Measurements from ENCODE around the gene ATXN7. TPM values are rescaled to one million over a fixed set of nuclear protein-coding genes. Genes with fewer than 3 reads are reported as not detected.

Gene ATXN7
- total and polyA plus RNA-seq, 2 donors from 2014 or later, result 1.4 to 36.4 TPM

- H3K9ac ChIP-seq (ENCODE audit: low read length in 3 of 3), result no peak overlapping the region
- FAIRE-seq (peak; percentile 59), DNase-seq (no peak)
- no peaks in the 10 kb centered on the region for H3K27me3 ChIP-seq (ENCODE audit: control insufficient read depth, insufficient read depth, low read length)
- no peak overlapping the region for H3K4me3 ChIP-seq (ENCODE audit: low read length in 3 of 3)
- no peak for TF ChIP-seq CTCF (IDR thresholded peaks at IDR 0.05; ENCODE audit: borderline replicate concordance, extremely low read depth, insufficient read depth)
- no peak overlapping the region for H3K27ac ChIP-seq (ENCODE audit: low read depth in 2 of 2, low read length in 2 of 2)
- intact Hi-C loops (cut with DNase I), result no loop called here
- H3K36me3 ChIP-seq (ENCODE audit: control insufficient read depth in 2 of 3, insufficient read depth in 3 of 3, low read length in 3 of 3), result peaks cover 16 to 60% (median 31%) of the 10 kb centered on the region in 3 donors
- H3K4me1 ChIP-seq (ENCODE audit: control insufficient read depth in 2 of 3, insufficient read depth in 2 of 3, low read depth in 1 of 3, low read length in 3 of 3), result peaks cover 0 to 12% (median 6%) of the 10 kb centered on the region in 3 donors
- H3K9me3 ChIP-seq (ENCODE audit: control insufficient read depth in 2 of 3, insufficient read depth in 1 of 3, low read length in 3 of 3), result no peaks in the 10 kb centered on the region
These were observed 144.3 kb downstream of the ATXN7 start for GRCh38 chr3:64008017-64008416.

GRCh38 chr3:64008487-64009351 is 145.1 kb downstream of the ATXN7 start:
- FAIRE-seq (no peak), DNase-seq (no peak)
- Histone ChIP-seq H3K4me1 (ENCODE audit: control insufficient read depth in 2 of 3, insufficient read depth in 2 of 3, low read depth in 1 of 3, low read length in 3 of 3) (peaks cover 0 to 12% (median 6%) of the 10 kb centered on the region in 3 donors), H3K4me3 (ENCODE audit: low read length in 3 of 3) (no peak overlapping the region), H3K9ac (ENCODE audit: low read length in 3 of 3) (no peak overlapping the region), H3K27me3 (ENCODE audit: control insufficient read depth, insufficient read depth, low read length) (no peaks in the 10 kb centered on the region), H3K27ac (ENCODE audit: low read depth in 2 of 2, low read length in 2 of 2) (no peak overlapping the region), H3K36me3 (ENCODE audit: control insufficient read depth in 2 of 3, insufficient read depth in 3 of 3, low read length in 3 of 3) (peaks cover 22 to 64% (median 35%) of the 10 kb centered on the region in 3 donors), H3K9me3 (ENCODE audit: control insufficient read depth in 2 of 3, insufficient read depth in 1 of 3, low read length in 3 of 3) (no peaks in the 10 kb centered on the region)
- TF ChIP-seq CTCF (IDR thresholded peaks at IDR 0.05; ENCODE audit: borderline replicate concordance, extremely low read depth, insufficient read depth), result no peak
- intact Hi-C loops (cut with DNase I), result no loop called here

DNA sequence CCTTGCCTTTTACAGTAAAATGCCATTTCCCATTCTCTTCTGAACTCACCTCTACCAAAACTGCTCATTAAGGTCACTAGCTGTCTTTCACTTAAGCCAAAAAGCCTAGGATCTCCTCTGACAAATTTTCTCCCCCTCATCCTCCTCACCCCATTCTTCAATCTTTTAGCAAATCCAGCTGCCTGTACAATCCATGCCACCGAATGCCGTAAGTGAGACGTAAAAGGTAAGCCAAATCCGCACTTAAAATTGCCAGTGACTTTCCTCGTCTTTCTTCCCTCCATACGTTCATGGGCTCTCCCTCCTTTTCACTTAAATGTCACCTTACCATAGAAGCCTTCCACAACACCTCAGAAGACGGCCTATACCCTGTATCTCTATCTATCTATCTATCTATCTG is 145.9 kb downstream of the ATXN7 start:
- no peak overlapping the region for H3K4me3 ChIP-seq (ENCODE audit: low read length in 3 of 3)
- intact Hi-C loops (cut with DNase I), result no loop called here
- H3K36me3 ChIP-seq (ENCODE audit: control insufficient read depth in 2 of 3, insufficient read depth in 3 of 3, low read length in 3 of 3), result peaks cover 24 to 71% (median 33%) of the 10 kb centered on the region in 3 donors
- H3K27me3 ChIP-seq (ENCODE audit: control insufficient read depth, insufficient read depth, low read length), result no peaks in the 10 kb centered on the region
- FAIRE-seq, result no peak
- no peaks in the 10 kb centered on the region for H3K9me3 ChIP-seq (ENCODE audit: control insufficient read depth in 2 of 3, insufficient read depth in 1 of 3, low read length in 3 of 3)
- H3K9ac ChIP-seq (ENCODE audit: low read length in 3 of 3), result no peak overlapping the region
- peaks cover 0 to 12% (median 6%) of the 10 kb centered on the region in 3 donors for H3K4me1 ChIP-seq (ENCODE audit: control insufficient read depth in 2 of 3, insufficient read depth in 2 of 3, low read depth in 1 of 3, low read length in 3 of 3)
- peak overlapping the region in 1 of 2 donors; percentile 15 for H3K27ac ChIP-seq (ENCODE audit: low read depth in 2 of 2, low read length in 2 of 2)
- DNase-seq, result no peak
- no peak for TF ChIP-seq CTCF (IDR thresholded peaks at IDR 0.05; ENCODE audit: borderline replicate concordance, extremely low read depth, insufficient read depth)

Data from kidney (tissue), 14 donors.